Kidney (tissue), 14 donors: ENCODE data around the gene CDK9. TPM values are rescaled to one million over a fixed set of nuclear protein-coding genes. Genes with fewer than 3 reads are reported as not detected.

ENCODE experiments used
- DNase-seq, 5 donors: peaks; one replicate each; pipeline ENCODE4 v3.0.0-alpha.2; 2013 to 2020
- FAIRE-seq: peaks from 2 replicates; lab custom pipeline; 2012; peaks lifted over from hg19 to GRCh38; lab: Jason Lieb, UNC
- H3K27ac ChIP-seq, 2 donors: one replicate each; pipeline ENCODE4 v1.7.0; 2013; ENCODE audit warnings: low read depth in 2 of 2, low read length in 2 of 2, inconsistent platforms in 1 of 2
- H3K27me3 ChIP-seq: one replicate; pipeline ENCODE4 v1.7.1; 2013; ENCODE audit warnings: low read length, inconsistent platforms; ENCODE audit not compliant: control insufficient read depth, insufficient read depth
- H3K36me3 ChIP-seq, 3 donors: one replicate each; pipeline versions ENCODE4 v1.7.0 to v1.7.1; 2013; ENCODE audit warnings: low read length in 3 of 3, control low read depth in 1 of 3, inconsistent platforms in 1 of 3; ENCODE audit not compliant: insufficient read depth in 3 of 3, control insufficient read depth in 2 of 3
- H3K4me1 ChIP-seq, 3 donors: one replicate each; pipeline versions ENCODE4 v1.7.0 to v1.7.1; 2013; ENCODE audit warnings: low read length in 3 of 3, inconsistent platforms in 1 of 3, low read depth in 1 of 3; ENCODE audit not compliant: control insufficient read depth in 2 of 3, insufficient read depth in 2 of 3
- H3K4me3 ChIP-seq, 3 donors: one replicate each; pipeline versions ENCODE4 v1.7.0 to v1.8.1; 2013; ENCODE audit warnings: low read length in 3 of 3, control low read depth in 1 of 3, inconsistent platforms in 1 of 3
- H3K9ac ChIP-seq, 3 donors: one replicate each; pipeline versions ENCODE4 v1.7.0 to v1.7.1; 2013; ENCODE audit warnings: low read length in 3 of 3, control low read depth in 1 of 3, inconsistent platforms in 1 of 3
- H3K9me3 ChIP-seq, 3 donors: one replicate each; pipeline versions ENCODE4 v1.7.0 to v1.7.1; 2013; ENCODE audit warnings: low read length in 3 of 3, control low read depth in 1 of 3, inconsistent platforms in 1 of 3; ENCODE audit not compliant: control insufficient read depth in 2 of 3, insufficient read depth in 1 of 3
- CTCF ChIP-seq: IDR thresholded peaks from 3 replicates; pipeline ENCODE4 v1.5.1; 2012; ENCODE audit warnings: mild to moderate bottlenecking, moderate library complexity, borderline replicate concordance; ENCODE audit not compliant: insufficient read depth; ENCODE audit errors: extremely low read depth
- intact Hi-C: fragments of 100-400 bp; cut with DNase I; formaldehyde crosslinking; loops from one replicate; pipeline ENCODE4 v1.11.1; 2022
- polyA plus RNA-seq: library from polyadenylated mRNA; stranded (reverse); fragments of 350-450 nt; fragmentation: Illumina TruSeq; extraction: RNeasy Lipid Tissue Mini Kit (QIAGEN cat#74804); gene quantifications from one replicate; pipeline ENCODE4 v1.2.3, GENCODE V29; 2014; ENCODE audit warnings: low read depth, low replicate concordance; ENCODE audit not compliant: insufficient read depth
- total RNA-seq: library from RNA; stranded (reverse); fragmentation: NEBNext Ultra II Directional; extraction: Animal tissue kit (Norgen Biotek cat#: 25700); gene quantifications from one replicate; pipeline ENCODE4 v1.2.1, GENCODE V29; 2021
- donor health status: control.
- donor health status: control.
- donor health status: control.
- donor health status: control.
- donor health status: control.
- donor health status: DM: yes; HTN: yes; CAD: no.
- donor health status: Normal renal cell carcinoma (clear cell type).

Gene CDK9
- total and polyA plus RNA-seq, 2 donors from 2014 or later: 45.2 to 93.5 TPM

- DNase-seq (no peak), FAIRE-seq (no peak)
- Histone ChIP-seq H3K36me3 (no peaks in the 10 kb centered on the region), H3K4me1 (peaks cover 0 to 19% (median 0%) of the 10 kb centered on the region in 3 donors), H3K9ac (peak overlapping the region in 2 of 3 donors; percentile 29 to 38), H3K27me3 (no peaks in the 10 kb centered on the region), H3K9me3 (no peaks in the 10 kb centered on the region), H3K27ac (peak overlapping the region; percentile 36 to 47), H3K4me3 (peak overlapping the region in 2 of 3 donors; percentile 59 to 71)
- intact Hi-C loops: no loop called here
- no peak for TF ChIP-seq CTCF
These were observed 15.8 kb upstream of the CDK9 start for GRCh38 chr9:127769929-127770582.

- Histone ChIP-seq H3K27ac (peak overlapping the region; percentile 36 to 47), H3K36me3 (no peaks in the 10 kb centered on the region), H3K27me3 (no peaks in the 10 kb centered on the region), H3K9ac (peak overlapping the region in 2 of 3 donors; percentile 29 to 38), H3K9me3 (no peaks in the 10 kb centered on the region), H3K4me3 (peak overlapping the region; percentile 31 to 71 (median 59)), H3K4me1 (peaks cover 0 to 19% (median 0%) of the 10 kb centered on the region in 3 donors)
- DNase-seq: no peak
- TF ChIP-seq CTCF: no peak
- intact Hi-C loops: no loop called here
- no peak for FAIRE-seq
These were observed 15.3 kb upstream of the CDK9 start for GRCh38 chr9:127770583-127770904.

- peak; percentile 51 for FAIRE-seq
- TF ChIP-seq CTCF: no peak
These were observed 14.8 kb upstream of the CDK9 start for GRCh38 chr9:127770905-127771569.

More at GRCh38 chr9:127770905-127771569, 14.8 kb upstream of the CDK9 start:
- peak; percentile 99 to 100 (median 99) for DNase-seq
- H3K4me3 ChIP-seq: peak overlapping the region; percentile 31 to 71 (median 59)
- peak overlapping the region; percentile 36 to 47 for H3K27ac ChIP-seq
- peak overlapping the region in 2 of 3 donors; percentile 29 to 38 for H3K9ac ChIP-seq
- no peaks in the 10 kb centered on the region for H3K36me3 ChIP-seq
- H3K4me1 ChIP-seq: peaks cover 0 to 19% (median 0%) of the 10 kb centered on the region in 3 donors
- no peaks in the 10 kb centered on the region for H3K9me3 ChIP-seq
- intact Hi-C loops: no loop called here
- no peaks in the 10 kb centered on the region for H3K27me3 ChIP-seq
